Measurements from ENCODE around the gene RGR.

Gene RGR

GRCh38 chr10:84244651-84245270 is at the start of gene RGR:
Gene RGR, plus strand, starts transcription at chr10:84245053. Its CDS starts 38 bp downstream, at chr10:84245091.
- no peak for DNase-seq

- DNase-seq, result no peak
Measured at GRCh38 chr10:84196083-84196482, 48.8 kb upstream of the RGR start.

- DNase-seq, result no peak
Measured at GRCh38 chr10:84196941-84197340, 47.9 kb upstream of the RGR start.

GRCh38 chr10:84197643-84198042 is 47.2 kb upstream of the RGR start:
- DNase-seq, result no peak

GRCh38 chr10:84198206-84198915 is 46.5 kb upstream of the RGR start:
- no peak for DNase-seq

- DNase-seq, result no peak
Measured at GRCh38 chr10:84200537-84201243, 44.2 kb upstream of the RGR start.

GRCh38 chr10:84201244-84201606 is 43.6 kb upstream of the RGR start:
- no peak for DNase-seq

- DNase-seq, result no peak
Measured at GRCh38 chr10:84201682-84202081, 43.2 kb upstream of the RGR start.

- no peak for DNase-seq
Measured at GRCh38 chr10:84202349-84202748, 42.5 kb upstream of the RGR start.

- DNase-seq, result no peak
Measured at GRCh38 chr10:84204122-84204521, 40.7 kb upstream of the RGR start.

- DNase-seq, result no peak
Measured at GRCh38 chr10:84204610-84205009, 40.2 kb upstream of the RGR start.

- DNase-seq, result peak; percentile 74 to 76
Measured at GRCh38 chr10:84205049-84205852, 39.6 kb upstream of the RGR start.

GRCh38 chr10:84205853-84206525 is 38.9 kb upstream of the RGR start:
- no peak for DNase-seq

- no peak for DNase-seq
Measured at GRCh38 chr10:84208023-84208422, 36.8 kb upstream of the RGR start.

GRCh38 chr10:84211566-84211965 is 33.3 kb upstream of the RGR start:
- no peak for DNase-seq

GRCh38 chr10:84212014-84212413 is 32.8 kb upstream of the RGR start:
- DNase-seq, result no peak

GRCh38 chr10:84213076-84213475 is 31.8 kb upstream of the RGR start:
- DNase-seq, result no peak

GRCh38 chr10:84214046-84214572 is 30.7 kb upstream of the RGR start:
- DNase-seq, result no peak

- DNase-seq, result peak; percentile 32 to 51
Measured at GRCh38 chr10:84214612-84215235, 30.1 kb upstream of the RGR start.

GRCh38 chr10:84216834-84217233 is 28.0 kb upstream of the RGR start:
- DNase-seq, result no peak

GRCh38 chr10:84217746-84218145 is 27.1 kb upstream of the RGR start:
- no peak for DNase-seq

GRCh38 chr10:84221916-84222315 is 22.9 kb upstream of the RGR start:
- DNase-seq, result no peak
